H1 (cell line): ENCODE measurements around the gene MGMT. TPM values are rescaled to one million over a fixed set of nuclear protein-coding genes. Genes with fewer than 3 reads are reported as not detected.

Source experiments
- GTF2F1 ChIP-seq: IDR thresholded peaks from 2 replicates; pipeline ENCODE4 v1.6.1; 2012; ENCODE audit warnings: low read depth, low read length, improper control_type of control experiment, borderline replicate concordance
- KDM4A ChIP-seq: IDR thresholded peaks from one replicate; pipeline ENCODE4 v1.7.1; 2012; ENCODE audit warnings: low read depth, mild to moderate bottlenecking, moderate library complexity, low read length, inconsistent platforms; ENCODE audit not compliant: severe bottlenecking
- RBBP5 ChIP-seq: IDR thresholded peaks from 2 replicates; pipeline ENCODE4 v1.7.1; 2012; ENCODE audit warnings: low read depth, mild to moderate bottlenecking, inconsistent platforms, low read length, moderate library complexity, borderline replicate concordance
- TAF1 ChIP-seq: IDR thresholded peaks from 2 replicates; pipeline ENCODE4 v1.6.1; 2011; ENCODE audit warnings: mild to moderate bottlenecking, low read depth, low read length
- polyA plus RNA-seq, 7 experiments: library from polyadenylated mRNA; depleted of rRNA in 3 of 7; stranded (reverse) in 5 of 7; unstranded in 2 of 7; fragments of >200 nt in 5 of 7; fragments of 200-250 nt in 2 of 7; gene quantifications; 1 replicate in 5 of 7; 2 replicates in 1 of 7; 4 replicates in 1 of 7; pipeline versions ENCODE4 v1.2.1 to v1.2.3, GENCODE V29; 2011 to 2013; ENCODE audit warnings: missing spikeins in 2 of 7, mixed read lengths in 2 of 7
- total RNA-seq: library from RNA; stranded (reverse); fragmentation: NEBNext Ultra II Directional; extraction: Animal tissue kit (Norgen Biotek cat#: 25700); gene quantifications from 2 replicates; pipeline ENCODE4 v1.2.1, GENCODE V29; 2021
- TF ChIP-seq, protein P1 (sequence below): fragments of 300-600 bp; sonication (generic); IDR thresholded peaks from 2 replicates; pipeline ENCODE4 v1.7.1; 2012; ENCODE audit warnings: low read length, moderate library complexity, mild to moderate bottlenecking, inconsistent platforms; ENCODE audit not compliant: insufficient replicate concordance

Gene MGMT
- total and polyA plus RNA-seq, 2 of the 8 experiments (the other 6 are each of a cell fraction or from before 2014, with no cell fraction given), result 9.9 to 10.7 TPM

DNA sequence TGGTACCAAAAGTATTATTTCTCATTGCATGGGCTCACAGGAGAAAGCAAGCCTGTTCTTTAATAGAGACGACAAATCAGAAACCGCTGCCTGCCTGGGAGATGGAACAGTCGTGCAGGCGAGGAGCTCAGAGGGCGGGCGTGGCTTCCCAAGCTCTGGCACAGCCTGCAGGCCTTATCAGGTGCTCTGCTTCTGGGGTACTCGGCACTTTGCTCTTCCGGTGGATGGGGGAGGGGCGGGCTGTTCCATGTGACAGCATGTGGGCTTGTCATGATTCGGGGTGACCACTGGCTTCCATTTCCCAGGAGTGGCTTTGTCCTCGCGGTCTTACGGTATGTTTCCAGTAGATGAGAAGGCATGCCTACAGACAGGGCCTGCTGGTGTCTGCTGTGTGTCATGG is 228.6 kb downstream of the MGMT start (continued):
- TF ChIP-seq GTF2F1 (no peak), KDM4A (no peak), TAF1 (no peak), RBBP5 (no peak)
- TF ChIP-seq, protein P1, sequence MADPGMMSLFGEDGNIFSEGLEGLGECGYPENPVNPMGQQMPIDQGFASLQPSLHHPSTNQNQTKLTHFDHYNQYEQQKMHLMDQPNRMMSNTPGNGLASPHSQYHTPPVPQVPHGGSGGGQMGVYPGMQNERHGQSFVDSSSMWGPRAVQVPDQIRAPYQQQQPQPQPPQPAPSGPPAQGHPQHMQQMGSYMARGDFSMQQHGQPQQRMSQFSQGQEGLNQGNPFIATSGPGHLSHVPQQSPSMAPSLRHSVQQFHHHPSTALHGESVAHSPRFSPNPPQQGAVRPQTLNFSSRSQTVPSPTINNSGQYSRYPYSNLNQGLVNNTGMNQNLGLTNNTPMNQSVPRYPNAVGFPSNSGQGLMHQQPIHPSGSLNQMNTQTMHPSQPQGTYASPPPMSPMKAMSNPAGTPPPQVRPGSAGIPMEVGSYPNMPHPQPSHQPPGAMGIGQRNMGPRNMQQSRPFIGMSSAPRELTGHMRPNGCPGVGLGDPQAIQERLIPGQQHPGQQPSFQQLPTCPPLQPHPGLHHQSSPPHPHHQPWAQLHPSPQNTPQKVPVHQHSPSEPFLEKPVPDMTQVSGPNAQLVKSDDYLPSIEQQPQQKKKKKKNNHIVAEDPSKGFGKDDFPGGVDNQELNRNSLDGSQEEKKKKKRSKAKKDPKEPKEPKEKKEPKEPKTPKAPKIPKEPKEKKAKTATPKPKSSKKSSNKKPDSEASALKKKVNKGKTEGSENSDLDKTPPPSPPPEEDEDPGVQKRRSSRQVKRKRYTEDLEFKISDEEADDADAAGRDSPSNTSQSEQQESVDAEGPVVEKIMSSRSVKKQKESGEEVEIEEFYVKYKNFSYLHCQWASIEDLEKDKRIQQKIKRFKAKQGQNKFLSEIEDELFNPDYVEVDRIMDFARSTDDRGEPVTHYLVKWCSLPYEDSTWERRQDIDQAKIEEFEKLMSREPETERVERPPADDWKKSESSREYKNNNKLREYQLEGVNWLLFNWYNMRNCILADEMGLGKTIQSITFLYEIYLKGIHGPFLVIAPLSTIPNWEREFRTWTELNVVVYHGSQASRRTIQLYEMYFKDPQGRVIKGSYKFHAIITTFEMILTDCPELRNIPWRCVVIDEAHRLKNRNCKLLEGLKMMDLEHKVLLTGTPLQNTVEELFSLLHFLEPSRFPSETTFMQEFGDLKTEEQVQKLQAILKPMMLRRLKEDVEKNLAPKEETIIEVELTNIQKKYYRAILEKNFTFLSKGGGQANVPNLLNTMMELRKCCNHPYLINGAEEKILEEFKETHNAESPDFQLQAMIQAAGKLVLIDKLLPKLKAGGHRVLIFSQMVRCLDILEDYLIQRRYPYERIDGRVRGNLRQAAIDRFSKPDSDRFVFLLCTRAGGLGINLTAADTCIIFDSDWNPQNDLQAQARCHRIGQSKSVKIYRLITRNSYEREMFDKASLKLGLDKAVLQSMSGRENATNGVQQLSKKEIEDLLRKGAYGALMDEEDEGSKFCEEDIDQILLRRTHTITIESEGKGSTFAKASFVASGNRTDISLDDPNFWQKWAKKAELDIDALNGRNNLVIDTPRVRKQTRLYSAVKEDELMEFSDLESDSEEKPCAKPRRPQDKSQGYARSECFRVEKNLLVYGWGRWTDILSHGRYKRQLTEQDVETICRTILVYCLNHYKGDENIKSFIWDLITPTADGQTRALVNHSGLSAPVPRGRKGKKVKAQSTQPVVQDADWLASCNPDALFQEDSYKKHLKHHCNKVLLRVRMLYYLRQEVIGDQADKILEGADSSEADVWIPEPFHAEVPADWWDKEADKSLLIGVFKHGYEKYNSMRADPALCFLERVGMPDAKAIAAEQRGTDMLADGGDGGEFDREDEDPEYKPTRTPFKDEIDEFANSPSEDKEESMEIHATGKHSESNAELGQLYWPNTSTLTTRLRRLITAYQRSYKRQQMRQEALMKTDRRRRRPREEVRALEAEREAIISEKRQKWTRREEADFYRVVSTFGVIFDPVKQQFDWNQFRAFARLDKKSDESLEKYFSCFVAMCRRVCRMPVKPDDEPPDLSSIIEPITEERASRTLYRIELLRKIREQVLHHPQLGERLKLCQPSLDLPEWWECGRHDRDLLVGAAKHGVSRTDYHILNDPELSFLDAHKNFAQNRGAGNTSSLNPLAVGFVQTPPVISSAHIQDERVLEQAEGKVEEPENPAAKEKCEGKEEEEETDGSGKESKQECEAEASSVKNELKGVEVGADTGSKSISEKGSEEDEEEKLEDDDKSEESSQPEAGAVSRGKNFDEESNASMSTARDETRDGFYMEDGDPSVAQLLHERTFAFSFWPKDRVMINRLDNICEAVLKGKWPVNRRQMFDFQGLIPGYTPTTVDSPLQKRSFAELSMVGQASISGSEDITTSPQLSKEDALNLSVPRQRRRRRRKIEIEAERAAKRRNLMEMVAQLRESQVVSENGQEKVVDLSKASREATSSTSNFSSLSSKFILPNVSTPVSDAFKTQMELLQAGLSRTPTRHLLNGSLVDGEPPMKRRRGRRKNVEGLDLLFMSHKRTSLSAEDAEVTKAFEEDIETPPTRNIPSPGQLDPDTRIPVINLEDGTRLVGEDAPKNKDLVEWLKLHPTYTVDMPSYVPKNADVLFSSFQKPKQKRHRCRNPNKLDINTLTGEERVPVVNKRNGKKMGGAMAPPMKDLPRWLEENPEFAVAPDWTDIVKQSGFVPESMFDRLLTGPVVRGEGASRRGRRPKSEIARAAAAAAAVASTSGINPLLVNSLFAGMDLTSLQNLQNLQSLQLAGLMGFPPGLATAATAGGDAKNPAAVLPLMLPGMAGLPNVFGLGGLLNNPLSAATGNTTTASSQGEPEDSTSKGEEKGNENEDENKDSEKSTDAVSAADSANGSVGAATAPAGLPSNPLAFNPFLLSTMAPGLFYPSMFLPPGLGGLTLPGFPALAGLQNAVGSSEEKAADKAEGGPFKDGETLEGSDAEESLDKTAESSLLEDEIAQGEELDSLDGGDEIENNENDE, result no peak
